ENCODE data around the gene MST1.
"Not testable (repeated sequence)": the region's sequence is repeated elsewhere in the genome, so short reads cannot be mapped to it uniquely, and the experiment has no call there.

Gene MST1

GRCh38 chr3:49700453-49701128 is 11.3 kb upstream of the MST1 start:
- no peak for DNase-seq

- DNase-seq, result no peak
Measured at GRCh38 chr3:49700014-49700413, 10.7 kb upstream of the MST1 start.

- DNase-seq, result no peak
Measured at GRCh38 chr3:49699281-49699979, 10.2 kb upstream of the MST1 start.

GRCh38 chr3:49695350-49696015 is 6.2 kb upstream of the MST1 start:
- DNase-seq, result not testable (repeated sequence)

GRCh38 chr3:49694409-49695070 is 5.3 kb upstream of the MST1 start:
- DNase-seq, result not testable (repeated sequence)

GRCh38 chr3:49691481-49691880 is 2.2 kb upstream of the MST1 start:
- DNase-seq, result not testable (repeated sequence)

- not testable (repeated sequence) for DNase-seq
Measured at GRCh38 chr3:49690856-49691255, 1.6 kb upstream of the MST1 start.

GRCh38 chr3:49689908-49690624 is 792 bp upstream of the MST1 start:
- DNase-seq, result not testable (repeated sequence)

GRCh38 chr3:49688338-49689045 is 782 bp downstream of the MST1 start:
- DNase-seq, result not testable (repeated sequence)

- DNase-seq, result not testable (repeated sequence)
Measured at GRCh38 chr3:49687424-49687795, 1.9 kb downstream of the MST1 start.

GRCh38 chr3:49686769-49687423 is 2.4 kb downstream of the MST1 start:
- peak; percentile 56 for DNase-seq

- not testable (repeated sequence) for DNase-seq
Measured at GRCh38 chr3:49686346-49686745, 2.9 kb downstream of the MST1 start.

- DNase-seq, result not testable (repeated sequence)
Measured at GRCh38 chr3:49685846-49686245, 3.4 kb downstream of the MST1 start.

GRCh38 chr3:49685103-49685502 is 4.2 kb downstream of the MST1 start:
- not testable (repeated sequence) for DNase-seq

GRCh38 chr3:49684453-49684852 is 4.8 kb downstream of the MST1 start:
- not testable (repeated sequence) for DNase-seq

- DNase-seq, result no peak
Measured at GRCh38 chr3:49683162-49683561, 6.1 kb downstream of the MST1 start.

GRCh38 chr3:49681543-49681942 is 7.7 kb downstream of the MST1 start:
- DNase-seq, result no peak

GRCh38 chr3:49681232-49681522 is 8.1 kb downstream of the MST1 start:
- DNase-seq, result no peak

GRCh38 chr3:49680493-49681231 is 8.6 kb downstream of the MST1 start:
- no peak for DNase-seq

GRCh38 chr3:49675912-49676311 is 13.4 kb downstream of the MST1 start:
- no peak for DNase-seq

GRCh38 chr3:49674497-49674983 is 14.7 kb downstream of the MST1 start:
- DNase-seq, result no peak
